Limb (tissue), 2 donors: ENCODE measurements around the gene VPS35L.
A peak's percentile ranks its signal among the peaks of the same experiment; 100 is the strongest.

Source experiments
- DNase-seq, 2 donors: peaks; one replicate each; pipeline ENCODE4 v3.0.0-alpha.2; 2016; ENCODE audit errors: extremely low spot score in 2 of 2

Gene VPS35L

GRCh38 chr16:19595043-19595767, 39.7 kb downstream of the VPS35L start:
- no peak for DNase-seq

- DNase-seq = no peak
These were observed 43.5 kb downstream of the VPS35L start for GRCh38 chr16:19598805-19599510.

- DNase-seq = no peak
These were observed 44.6 kb downstream of the VPS35L start for GRCh38 chr16:19599968-19600716.

GRCh38 chr16:19601083-19601976, 45.8 kb downstream of the VPS35L start:
- DNase-seq = peak; percentile 38 to 55

GRCh38 chr16:19604911-19605310, 49.4 kb downstream of the VPS35L start:
- DNase-seq = no peak

GRCh38 chr16:19605701-19606100, 50.2 kb downstream of the VPS35L start:
- no peak for DNase-seq

GRCh38 chr16:19607616-19608280, 52.2 kb downstream of the VPS35L start:
- peak in 1 of 2 donors; percentile 30 for DNase-seq

- no peak for DNase-seq
These were observed 53.9 kb downstream of the VPS35L start for GRCh38 chr16:19609359-19609758.

- no peak for DNase-seq
These were observed 54.7 kb downstream of the VPS35L start for GRCh38 chr16:19610200-19610599.

- DNase-seq = no peak
These were observed 58.3 kb downstream of the VPS35L start for GRCh38 chr16:19613834-19614233.

- no peak for DNase-seq
These were observed 60.7 kb downstream of the VPS35L start for GRCh38 chr16:19616241-19616640.

- no peak for DNase-seq
These were observed 63.4 kb downstream of the VPS35L start for GRCh38 chr16:19618876-19619275.

- peak in 1 of 2 donors; percentile 27 for DNase-seq
These were observed 65.9 kb downstream of the VPS35L start for GRCh38 chr16:19621445-19621844.

- no peak for DNase-seq
These were observed 69.5 kb downstream of the VPS35L start for GRCh38 chr16:19625039-19625438.

GRCh38 chr16:19636436-19637267, 81.1 kb downstream of the VPS35L start:
- DNase-seq = no peak

GRCh38 chr16:19639986-19640421, 84.5 kb downstream of the VPS35L start:
- no peak for DNase-seq

GRCh38 chr16:19642501-19642900, 87.0 kb downstream of the VPS35L start:
- no peak for DNase-seq

- peak; percentile 5 to 42 for DNase-seq
These were observed 89.4 kb downstream of the VPS35L start for GRCh38 chr16:19644877-19645276.

- peak; percentile 15 to 38 for DNase-seq
These were observed 90.1 kb downstream of the VPS35L start for GRCh38 chr16:19645557-19645981.

- DNase-seq = no peak
These were observed 94.5 kb downstream of the VPS35L start for GRCh38 chr16:19649980-19650379.
